Nephron progenitor cell (in vitro differentiated cells): ENCODE data around the gene NME1.
A peak's percentile ranks its signal among the peaks of the same experiment; 100 is the strongest.
"Not testable (repeated sequence)": the region's sequence is repeated elsewhere in the genome, so short reads cannot be mapped to it uniquely, and the experiment has no call there.

ENCODE experiments used
- DNase-seq: peaks from one replicate; pipeline ENCODE4 v3.0.0; 2021
- H3K27ac Mint-ChIP-seq: 2 replicates; pipeline ENCODE4 v1.8.0; 2021; ENCODE audit warnings: mild to moderate bottlenecking, moderate library complexity, mixed read lengths
- H3K27me3 Mint-ChIP-seq: 2 replicates; pipeline ENCODE4 v1.8.0; 2021; ENCODE audit warnings: mild to moderate bottlenecking, low read depth, mixed read lengths; ENCODE audit not compliant: poor library complexity
- H3K36me3 Mint-ChIP-seq: 2 replicates; pipeline ENCODE4 v1.8.0; 2021; ENCODE audit warnings: low read depth, mixed read lengths
- H3K4me1 Mint-ChIP-seq: 2 replicates; pipeline ENCODE4 v1.8.0; 2021; ENCODE audit warnings: mixed read lengths
- H3K4me3 Mint-ChIP-seq: 2 replicates; pipeline ENCODE4 v1.8.0; 2021; ENCODE audit warnings: mild to moderate bottlenecking, moderate library complexity, mixed read lengths
- H3K9me3 Mint-ChIP-seq: 2 replicates; pipeline ENCODE4 v1.8.0; 2021; ENCODE audit warnings: mild to moderate bottlenecking, moderate library complexity, mixed read lengths
- CTCF ChIP-seq: fragments of 200-600 bp; sonication (generic); IDR thresholded peaks from 2 replicates; pipeline ENCODE4 v1.5.0; 2021; ENCODE audit warnings: antibody characterized with exemption

The NME1 gene

GRCh38 chr17:51166198-51166986 is 13.0 kb downstream of the NME1 start, which contains the start of gene NME2:
Gene NME2, plus strand, starts transcription at chr17:51166411. Its CDS starts 420 bp downstream, at chr17:51166831.
- Mint-ChIP-seq H3K4me3 (peak within 1 kb of the TSS; percentile 96), H3K36me3 (peaks cover 56% of the 10 kb centered on the region), H3K27me3 (peaks cover 5% of the 10 kb centered on the region), H3K9me3 (no peaks in the 10 kb centered on the region), H3K27ac (peak within 1 kb of the TSS; percentile 92), H3K4me1 (peaks cover 28% of the 10 kb centered on the region)
- TF ChIP-seq CTCF: no peak
- DNase-seq: peak; percentile 93

- H3K36me3 Mint-ChIP-seq: peaks cover 53% of the 10 kb centered on the region
- H3K27me3 Mint-ChIP-seq: peaks cover 5% of the 10 kb centered on the region
- peak overlapping the region; percentile 86 for H3K4me3 Mint-ChIP-seq
- peak; percentile 81 for DNase-seq
- H3K27ac Mint-ChIP-seq: no peak overlapping the region
- peaks cover 28% of the 10 kb centered on the region for H3K4me1 Mint-ChIP-seq
- peak; percentile 82 for TF ChIP-seq CTCF
- no peaks in the 10 kb centered on the region for H3K9me3 Mint-ChIP-seq
Measured at GRCh38 chr17:51166987-51167931, 13.9 kb downstream of the NME1 start.

GRCh38 chr17:51169340-51169739 is 16.0 kb downstream of the NME1 start:
- Mint-ChIP-seq H3K27me3 (peaks cover 5% of the 10 kb centered on the region), H3K9me3 (no peaks in the 10 kb centered on the region), H3K27ac (peak overlapping the region; percentile 40), H3K4me3 (peak overlapping the region; percentile 39), H3K36me3 (peaks cover 36% of the 10 kb centered on the region), H3K4me1 (peaks cover 28% of the 10 kb centered on the region)
- TF ChIP-seq CTCF: no peak
- no peak for DNase-seq

GRCh38 chr17:51170736-51171135 is 17.4 kb downstream of the NME1 start:
- no peak for DNase-seq
- peaks cover 3% of the 10 kb centered on the region for H3K27me3 Mint-ChIP-seq
- peaks cover 36% of the 10 kb centered on the region for H3K36me3 Mint-ChIP-seq
- peaks cover 16% of the 10 kb centered on the region for H3K4me1 Mint-ChIP-seq
- no peak overlapping the region for H3K4me3 Mint-ChIP-seq
- H3K27ac Mint-ChIP-seq: no peak overlapping the region
- TF ChIP-seq CTCF: no peak
- H3K9me3 Mint-ChIP-seq: no peaks in the 10 kb centered on the region

GRCh38 chr17:51172030-51172429 is 18.7 kb downstream of the NME1 start:
- H3K36me3 Mint-ChIP-seq: peaks cover 38% of the 10 kb centered on the region
- H3K4me1 Mint-ChIP-seq: peaks cover 11% of the 10 kb centered on the region
- H3K4me3 Mint-ChIP-seq, DNase-seq, H3K27me3 Mint-ChIP-seq, H3K9me3 Mint-ChIP-seq, H3K27ac Mint-ChIP-seq: not testable (repeated sequence)

- Mint-ChIP-seq H3K36me3 (peaks cover 55% of the 10 kb centered on the region), H3K4me1 (peaks cover 17% of the 10 kb centered on the region), H3K4me3 (no peak overlapping the region), H3K27me3 (no peaks in the 10 kb centered on the region), H3K27ac (peak overlapping the region; percentile 69), H3K9me3 (no peaks in the 10 kb centered on the region)
- no peak for TF ChIP-seq CTCF
- no peak for DNase-seq
Measured at GRCh38 chr17:51180486-51180885, 27.1 kb downstream of the NME1 start.
